ENCODE data around the gene ZIC4.

Gene ZIC4

DNA sequence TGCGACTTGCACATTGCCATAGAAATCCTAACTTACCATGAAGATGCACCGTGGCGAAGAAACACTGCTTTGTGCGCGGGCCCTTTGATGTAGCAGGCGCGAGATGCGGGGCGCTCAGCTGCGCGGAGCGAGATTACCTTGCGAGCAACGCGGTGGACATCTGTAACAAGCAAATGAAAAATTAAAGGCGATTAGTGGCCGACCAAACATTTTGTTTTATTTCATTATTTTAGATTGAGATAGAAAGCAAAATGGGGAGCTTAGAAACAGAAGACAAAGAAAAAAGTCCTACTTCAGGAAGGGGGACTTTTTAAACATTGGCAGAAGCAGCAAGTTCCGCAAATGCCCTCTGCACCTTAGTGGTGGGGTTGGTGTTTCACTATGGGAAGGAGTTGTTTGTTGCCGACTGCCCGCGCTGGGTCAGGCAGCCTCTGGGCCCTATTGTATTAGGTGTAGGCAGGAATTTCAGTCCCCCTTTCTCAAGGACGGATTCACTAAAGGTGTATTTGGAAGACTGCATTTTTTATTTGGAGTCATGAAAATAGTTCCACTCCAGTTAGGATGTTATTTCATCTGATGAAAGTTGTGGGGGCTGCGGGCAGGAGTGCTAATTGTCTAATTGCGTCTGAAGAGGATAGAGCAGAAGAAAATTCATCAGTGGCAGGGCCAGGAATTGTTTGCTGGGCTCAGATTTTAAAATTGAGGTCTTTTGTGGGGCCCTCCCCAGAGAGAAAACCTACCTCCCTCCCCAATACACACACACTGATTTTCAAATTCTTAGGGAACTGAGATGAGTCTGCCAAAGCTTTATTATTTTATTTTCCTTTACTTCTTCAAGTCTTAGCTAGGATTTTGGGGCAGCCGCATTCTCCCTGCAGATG lies 17.4 kb downstream of the ZIC4 start:
- no peak for DNase-seq

- DNase-seq = no peak
Measured at GRCh38 chr3:147387885-147388699, 18.3 kb downstream of the ZIC4 start.

- no peak for DNase-seq
Measured at GRCh38 chr3:147387291-147387884, 19.0 kb downstream of the ZIC4 start.

- DNase-seq = no peak
Measured at GRCh38 chr3:147385059-147386012, 21.0 kb downstream of the ZIC4 start.

DNA sequence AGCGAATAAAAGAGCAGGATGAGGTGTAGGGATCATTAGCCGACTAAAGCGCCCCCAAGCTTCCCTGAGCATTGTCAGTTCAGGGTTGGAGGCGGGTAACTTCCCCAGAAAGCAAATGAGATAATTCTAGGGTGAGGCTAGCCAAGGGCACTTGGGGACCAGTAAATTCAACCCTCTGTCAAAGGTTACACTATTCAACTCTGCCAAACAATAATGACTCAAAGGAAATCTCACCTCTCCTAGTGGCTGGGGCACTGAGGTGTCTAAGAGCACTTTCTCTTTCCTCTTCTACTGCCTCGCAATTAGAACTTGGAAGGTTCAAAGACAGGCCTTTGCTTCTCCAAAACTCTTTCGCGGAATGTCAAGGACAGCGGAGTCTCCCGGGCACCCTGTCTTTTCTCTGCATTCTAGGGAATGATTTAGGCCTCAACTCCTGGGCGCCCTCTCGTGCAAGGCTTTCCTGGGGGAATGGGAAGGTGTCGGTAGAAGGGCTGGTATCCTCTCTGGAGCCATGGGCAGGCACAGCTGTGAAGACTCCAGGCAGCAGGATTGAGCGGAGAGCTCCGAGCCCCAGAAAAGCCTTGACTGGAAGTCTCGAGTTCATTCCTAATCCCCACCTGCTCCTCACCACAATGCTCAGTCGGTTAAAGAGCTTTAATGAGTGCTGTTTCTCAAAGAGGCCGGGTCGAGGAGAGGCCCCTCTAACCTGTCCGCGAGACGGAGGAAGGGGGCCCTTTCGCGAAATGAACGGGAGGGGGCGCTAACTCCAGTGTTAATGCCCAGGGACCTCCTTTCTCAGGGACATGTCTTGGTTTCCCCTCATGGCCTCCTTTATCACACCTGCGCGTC lies 21.9 kb downstream of the ZIC4 start:
- no peak for DNase-seq

GRCh38 chr3:147383617-147384016 lies 22.7 kb downstream of the ZIC4 start:
- no peak for DNase-seq

DNA sequence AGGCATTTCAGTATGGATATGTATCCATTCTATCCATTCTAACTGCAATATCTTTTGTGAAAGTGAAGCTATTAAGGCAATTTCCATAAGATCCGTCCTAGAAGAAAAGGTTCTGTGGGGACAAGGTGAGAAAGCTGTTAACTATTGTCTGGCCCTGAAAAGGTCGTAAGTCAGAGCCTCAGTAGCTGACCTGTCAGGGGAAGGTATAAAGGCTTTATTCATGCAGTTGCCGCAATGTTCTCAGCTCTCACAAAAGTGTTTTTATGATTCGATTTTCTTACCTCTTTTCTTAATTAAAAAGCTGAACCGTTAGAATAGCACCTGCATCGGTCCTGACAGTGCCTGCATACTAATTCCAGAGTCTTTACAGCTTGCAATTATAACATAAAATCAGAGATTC lies 24.7 kb downstream of the ZIC4 start:
- DNase-seq = no peak

- no peak for DNase-seq
Measured at GRCh38 chr3:147380977-147381376, 25.4 kb downstream of the ZIC4 start.

GRCh38 chr3:147380387-147380951 lies 25.9 kb downstream of the ZIC4 start:
- no peak for DNase-seq

DNA sequence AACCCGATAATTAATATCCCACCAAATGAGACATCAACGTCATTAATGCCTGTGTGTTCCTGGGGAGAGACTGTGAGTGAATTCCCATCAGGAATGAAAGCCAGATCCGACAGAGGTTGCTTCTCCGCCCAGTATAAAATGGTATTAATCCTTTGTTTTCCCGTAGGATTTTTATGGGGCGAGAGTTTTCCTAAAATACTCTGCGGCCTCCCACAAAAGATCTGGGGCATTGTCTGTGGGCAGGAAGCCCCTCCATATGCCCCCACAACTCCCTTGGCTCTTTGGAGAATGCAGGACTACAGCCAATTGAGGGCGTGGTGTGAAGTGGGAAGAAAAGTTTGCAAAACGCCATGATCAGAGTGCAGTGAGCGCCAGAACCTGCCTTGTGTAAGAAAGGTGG lies 26.7 kb downstream of the ZIC4 start:
- DNase-seq = no peak

- DNase-seq = no peak
Measured at GRCh38 chr3:147377412-147378367, 28.7 kb downstream of the ZIC4 start.

DNA sequence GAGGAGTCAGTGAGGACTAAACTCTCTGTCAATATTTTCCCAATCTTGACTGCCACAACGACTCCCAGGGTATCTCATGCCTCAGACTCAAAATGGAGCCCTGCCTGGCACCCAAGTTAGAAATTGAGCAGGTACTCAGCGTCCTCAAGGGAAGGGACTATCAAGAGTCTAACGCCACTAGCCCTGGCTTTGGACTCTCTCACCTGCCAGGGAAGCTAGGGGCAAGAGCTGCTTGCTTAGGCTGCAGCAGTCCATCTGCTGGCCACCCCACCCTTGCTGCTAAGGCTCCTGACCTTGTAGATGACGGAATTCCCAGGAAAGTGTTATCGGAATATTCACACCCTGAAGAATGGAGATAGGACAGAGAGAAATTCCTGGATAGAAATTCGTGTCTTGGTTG lies 33.0 kb downstream of the ZIC4 start:
- DNase-seq = no peak

- DNase-seq = no peak
Measured at GRCh38 chr3:147372525-147373027, 33.8 kb downstream of the ZIC4 start.

DNA sequence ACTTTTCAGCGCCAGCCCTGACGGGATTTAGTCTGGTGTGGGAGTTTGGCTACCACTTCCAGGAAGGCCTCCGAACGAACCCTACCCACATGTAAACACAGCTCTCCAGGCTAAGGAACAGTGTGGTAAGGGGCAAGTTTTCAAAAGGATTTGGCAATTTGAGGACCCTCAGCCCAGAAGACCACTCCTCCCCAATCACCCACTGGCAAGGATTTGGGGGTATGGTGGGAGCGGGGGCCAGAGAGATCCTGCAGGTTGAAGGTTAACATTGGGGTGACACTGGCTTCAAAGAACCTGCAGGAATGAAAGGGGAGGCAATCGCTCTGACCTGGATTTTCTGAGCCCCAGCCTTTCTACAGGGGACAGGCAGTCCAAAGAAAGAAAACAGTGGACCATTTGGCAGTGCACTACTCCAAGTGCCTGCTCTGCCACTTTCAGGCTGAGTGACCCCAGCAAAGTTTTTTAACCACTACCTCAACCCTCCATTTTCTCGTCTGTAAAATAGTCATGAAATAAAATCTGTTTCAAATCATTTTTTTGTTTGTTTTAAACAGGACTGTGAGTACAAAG lies 34.5 kb downstream of the ZIC4 start:
- no peak for DNase-seq

DNA sequence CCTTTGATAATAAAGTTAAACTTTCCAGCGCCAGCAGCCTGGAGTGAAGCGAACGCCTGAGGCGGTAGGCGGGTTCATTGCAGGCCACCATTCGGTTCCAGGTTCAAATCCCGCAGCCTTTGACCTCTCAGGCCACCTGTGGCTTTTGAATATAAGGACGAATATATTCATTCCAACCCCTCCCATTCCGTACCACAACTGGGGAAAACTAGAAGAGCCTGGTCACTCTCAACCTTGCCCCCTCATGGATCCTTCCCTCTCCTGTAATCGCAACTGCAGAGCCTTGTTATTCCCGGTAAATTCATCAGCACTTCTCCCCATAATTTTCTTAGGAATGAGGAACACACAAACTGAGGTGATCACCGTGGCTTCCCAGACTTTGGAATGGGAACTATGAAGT lies 35.2 kb downstream of the ZIC4 start:
- no peak for DNase-seq

GRCh38 chr3:147370349-147370748 lies 36.0 kb downstream of the ZIC4 start:
- no peak for DNase-seq

- no peak for DNase-seq
Measured at GRCh38 chr3:147369661-147370123, 36.7 kb downstream of the ZIC4 start.

DNA sequence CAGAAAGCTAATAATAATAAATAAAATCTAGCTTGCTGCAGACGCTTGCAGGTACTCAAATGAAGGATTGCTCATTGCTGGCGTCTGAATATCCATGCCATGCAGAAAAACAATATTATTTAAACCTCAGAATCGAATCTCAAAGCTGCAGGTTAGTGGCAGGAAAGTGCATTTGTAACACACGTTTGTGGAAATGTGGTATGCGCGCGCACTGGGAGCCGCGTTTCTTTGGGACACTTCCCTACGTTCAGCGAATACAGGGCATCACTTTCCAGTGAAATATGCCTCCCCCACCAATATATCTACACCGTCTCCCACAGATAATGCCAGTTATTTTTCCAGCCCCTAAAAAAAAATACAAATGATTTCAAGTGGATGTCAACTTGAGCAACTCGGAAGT lies 37.1 kb downstream of the ZIC4 start:
- no peak for DNase-seq

- no peak for DNase-seq
Measured at GRCh38 chr3:147368561-147369221, 37.7 kb downstream of the ZIC4 start.

All from activated naive CD4-positive, alpha-beta T cell treated with Interleukin-2 at 50 U/mL for 16 hours (primary cell).